ENCODE data around the gene ZNF219.

DNA sequence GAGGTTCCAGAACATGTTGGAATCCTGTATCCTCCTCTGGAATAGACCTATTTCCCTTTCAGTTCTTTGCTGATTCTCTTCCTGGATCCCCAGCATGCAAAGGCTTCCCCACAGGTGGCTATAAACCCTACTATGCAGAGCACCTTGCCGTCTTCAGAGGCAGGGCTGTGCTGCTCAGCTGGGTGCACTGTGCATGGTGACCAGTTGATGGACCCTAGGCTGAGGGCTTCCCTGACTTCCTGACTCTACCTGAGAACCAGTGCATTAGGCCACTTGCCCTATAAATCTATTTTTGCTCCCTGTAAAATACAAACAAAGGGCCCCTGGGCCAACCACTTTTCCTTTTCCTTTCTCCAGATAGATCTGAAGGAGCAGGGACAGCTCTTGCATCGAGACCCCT lies 14.1 kb downstream of the ZNF219 start:
- TF ChIP-seq, protein P1, sequence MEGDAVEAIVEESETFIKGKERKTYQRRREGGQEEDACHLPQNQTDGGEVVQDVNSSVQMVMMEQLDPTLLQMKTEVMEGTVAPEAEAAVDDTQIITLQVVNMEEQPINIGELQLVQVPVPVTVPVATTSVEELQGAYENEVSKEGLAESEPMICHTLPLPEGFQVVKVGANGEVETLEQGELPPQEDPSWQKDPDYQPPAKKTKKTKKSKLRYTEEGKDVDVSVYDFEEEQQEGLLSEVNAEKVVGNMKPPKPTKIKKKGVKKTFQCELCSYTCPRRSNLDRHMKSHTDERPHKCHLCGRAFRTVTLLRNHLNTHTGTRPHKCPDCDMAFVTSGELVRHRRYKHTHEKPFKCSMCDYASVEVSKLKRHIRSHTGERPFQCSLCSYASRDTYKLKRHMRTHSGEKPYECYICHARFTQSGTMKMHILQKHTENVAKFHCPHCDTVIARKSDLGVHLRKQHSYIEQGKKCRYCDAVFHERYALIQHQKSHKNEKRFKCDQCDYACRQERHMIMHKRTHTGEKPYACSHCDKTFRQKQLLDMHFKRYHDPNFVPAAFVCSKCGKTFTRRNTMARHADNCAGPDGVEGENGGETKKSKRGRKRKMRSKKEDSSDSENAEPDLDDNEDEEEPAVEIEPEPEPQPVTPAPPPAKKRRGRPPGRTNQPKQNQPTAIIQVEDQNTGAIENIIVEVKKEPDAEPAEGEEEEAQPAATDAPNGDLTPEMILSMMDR (conservative IDR thresholded peaks at IDR 0.05; ENCODE audit: low read length), result no peak
- no peak for TF ChIP-seq EZH2phosphoT487 (IDR thresholded peaks at IDR 0.05; ENCODE audit: borderline replicate concordance)

All from Loucy (cell line).